Liver (tissue), 3 donors: Measurements from ENCODE around the gene ENDOG.

Experiments
- CTCF ChIP-seq: fragments of 150-350 bp; IDR thresholded peaks from 2 replicates; pipeline ENCODE4 v1.5.1; 2017; ENCODE audit warnings: improper control_type of control experiment, low read depth, low read length; ENCODE audit not compliant: missing input control
- FOXA1 ChIP-seq: IDR thresholded peaks from 2 replicates; pipeline ENCODE4 v1.6.1; 2016; ENCODE audit warnings: antibody characterized with exemption
- GABPA ChIP-seq, 2 donors: IDR thresholded peaks in 1 of 2; conservative IDR thresholded peaks in 1 of 2; 2 replicates each; pipeline ENCODE4 v1.6.1; 2016; ENCODE audit warnings: antibody characterized with exemption in 2 of 2, mild to moderate bottlenecking in 1 of 2, moderate library complexity in 1 of 2
- RAD21 ChIP-seq, 2 donors: IDR thresholded peaks; 2 replicates each; pipeline ENCODE4 v1.6.1; 2016; ENCODE audit warnings: antibody characterized with exemption in 2 of 2, mild to moderate bottlenecking in 2 of 2
- SP1 ChIP-seq: IDR thresholded peaks from 2 replicates; pipeline ENCODE4 v1.6.1; 2018; ENCODE audit warnings: antibody characterized with exemption, mild to moderate bottlenecking
- TF ChIP-seq, protein P1 (sequence below): IDR thresholded peaks from 2 replicates; pipeline ENCODE4 v1.6.1; 2016; ENCODE audit warnings: antibody characterized with exemption
- donor health status: healthy.
- donor health status: healthy.

DNA sequence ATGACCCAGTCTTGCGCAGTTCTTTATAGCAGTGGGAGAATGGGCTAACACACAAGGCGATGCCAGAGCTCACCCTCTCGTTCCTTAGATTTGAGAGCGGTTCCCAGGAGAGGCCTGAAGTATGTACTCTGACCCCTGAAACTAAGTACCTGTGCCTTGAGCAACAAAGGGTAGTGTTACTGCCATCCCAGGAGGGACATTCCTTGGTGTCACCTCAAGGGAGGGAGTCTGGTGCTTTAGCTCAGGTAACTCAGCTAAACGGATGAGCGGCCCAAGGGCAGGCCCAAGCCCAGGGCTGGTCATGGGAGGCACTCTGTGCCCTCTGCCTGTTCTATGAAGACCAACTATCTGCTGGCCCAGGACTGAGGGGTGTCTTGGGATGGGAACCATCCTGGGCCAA, 43.2 kb downstream of the ENDOG start:
- TF ChIP-seq CTCF = no peak
- TF ChIP-seq, protein P1, sequence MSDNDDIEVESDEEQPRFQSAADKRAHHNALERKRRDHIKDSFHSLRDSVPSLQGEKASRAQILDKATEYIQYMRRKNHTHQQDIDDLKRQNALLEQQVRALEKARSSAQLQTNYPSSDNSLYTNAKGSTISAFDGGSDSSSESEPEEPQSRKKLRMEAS = no peak
- TF ChIP-seq FOXA1 = no peak
- no peak for TF ChIP-seq RAD21 (IDR thresholded peaks at IDR 0.05)
- TF ChIP-seq GABPA (IDR thresholded peaks at IDR 0.05 in 1 of 2, conservative IDR thresholded peaks at IDR 0.05 in 1 of 2) = no peak
- no peak for TF ChIP-seq SP1
